HEK293 (cell line): ENCODE measurements around the gene TBC1D19.

ENCODE experiments used
- CTCF ChIP-seq: fragments of 450-650 bp; formaldehyde crosslinking; IDR thresholded peaks from 2 replicates; pipeline ENCODE4 v1.5.1; 2016; ENCODE audit warnings: missing biosample characterization, missing genetic modification characterization
- ZBTB11 ChIP-seq: fragments of 450-650 bp; formaldehyde crosslinking; conservative IDR thresholded peaks from 2 replicates; pipeline ENCODE4 v1.5.1; 2016; ENCODE audit warnings: low read depth, missing biosample characterization, missing genetic modification characterization
- ZNF423 ChIP-seq: fragments of 450-650 bp; formaldehyde crosslinking; IDR thresholded peaks from 2 replicates; pipeline ENCODE4 v1.5.1; 2016; ENCODE audit warnings: missing biosample characterization, missing genetic modification characterization
- ZNF530 ChIP-seq: fragments of 450-650 bp; formaldehyde crosslinking; IDR thresholded peaks from 2 replicates; pipeline ENCODE4 v1.5.1; 2016; ENCODE audit warnings: low read depth, missing biosample characterization, missing genetic modification characterization

GRCh38 chr4:26609868-26610267 is 26.0 kb downstream of the TBC1D19 start:
- TF ChIP-seq CTCF (tag by site-specific recombination) (no peak), ZNF423 (tag by site-specific recombination) (no peak), ZNF530 (tag by site-specific recombination) (no peak), ZBTB11 (tag by site-specific recombination) (no peak)
